Measurements from ENCODE around the gene DGCR2.

The DGCR2 gene

DNA sequence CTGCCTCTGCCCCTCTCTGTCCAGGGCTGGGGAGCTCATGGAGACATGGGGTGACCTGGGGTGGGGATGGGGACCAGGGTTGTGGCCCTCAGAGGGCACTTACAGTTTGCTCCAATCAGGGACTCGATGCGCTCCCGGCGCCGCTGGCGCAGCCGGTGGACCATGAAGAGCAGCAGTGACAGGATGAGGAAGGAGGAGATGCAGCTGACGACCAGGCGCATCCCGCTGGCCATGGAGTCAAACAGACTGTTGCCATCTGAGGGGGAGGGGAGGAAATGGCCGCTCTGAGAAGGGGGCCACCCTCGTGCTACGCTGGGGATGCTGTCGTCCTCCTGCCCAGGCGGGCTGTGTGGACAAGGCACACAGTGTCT is 80.5 kb downstream of the DGCR2 start:
- no peak overlapping the region for H3K27ac ChIP-seq (ENCODE audit: low read depth, low read length)
- H3K36me3 ChIP-seq (ENCODE audit: control insufficient read depth, insufficient read depth, low read length) = peaks cover 39% of the 10 kb centered on the region
- no peak overlapping the region for H3K4me3 ChIP-seq (ENCODE audit: low read length)
- no peak overlapping the region for H3K9ac ChIP-seq (ENCODE audit: low read length)
- H3K27me3 ChIP-seq (ENCODE audit: control insufficient read depth, insufficient read depth, low read length) = no peaks in the 10 kb centered on the region
- no peaks in the 10 kb centered on the region for H3K4me1 ChIP-seq (ENCODE audit: control insufficient read depth, insufficient read depth, low read length)

DNA sequence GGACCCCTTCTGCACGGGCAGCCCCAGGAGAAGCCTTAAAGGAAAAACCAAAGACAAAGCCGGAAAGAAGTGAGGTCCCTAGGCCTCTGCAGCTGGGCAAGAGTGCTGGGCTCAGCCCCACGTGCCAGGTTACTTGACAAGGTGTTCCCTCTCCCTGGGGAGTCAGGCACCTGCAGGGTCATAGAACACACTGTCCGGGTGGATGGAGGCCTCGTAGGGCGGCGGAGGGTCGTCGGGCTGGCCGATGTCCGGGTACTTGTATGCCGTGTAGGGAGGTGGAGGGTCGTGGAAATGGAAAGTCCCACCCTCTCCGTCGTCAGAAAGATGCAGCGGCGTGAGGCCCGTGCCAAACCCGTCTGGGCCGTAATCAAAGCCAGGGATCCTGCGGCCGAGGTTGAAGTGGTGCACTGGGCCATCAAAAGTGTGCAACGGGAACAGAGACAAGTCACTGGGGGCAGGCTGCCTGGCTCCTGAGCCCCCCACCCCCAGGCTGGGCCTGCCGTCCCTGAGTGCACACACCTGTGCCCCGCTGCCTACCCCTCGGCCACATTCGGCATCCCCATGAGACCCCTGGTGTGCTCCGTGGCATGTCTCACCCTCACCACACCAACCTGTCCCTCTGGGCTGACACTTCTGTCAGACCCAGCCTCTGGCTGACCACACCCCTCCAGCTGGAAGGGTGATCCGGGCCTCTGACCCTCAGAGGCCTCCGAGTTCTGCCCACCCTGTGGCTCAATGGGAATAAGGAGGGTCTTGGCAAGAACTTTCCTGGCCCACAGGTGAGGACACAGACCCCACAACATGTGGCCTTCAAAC is 81.1 kb downstream of the DGCR2 start:
- Histone ChIP-seq H3K27me3 (ENCODE audit: control insufficient read depth, insufficient read depth, low read length) (no peaks in the 10 kb centered on the region), H3K4me1 (ENCODE audit: control insufficient read depth, insufficient read depth, low read length) (no peaks in the 10 kb centered on the region), H3K27ac (ENCODE audit: low read depth, low read length) (no peak overlapping the region), H3K4me3 (ENCODE audit: low read length) (no peak overlapping the region), H3K9ac (ENCODE audit: low read length) (no peak overlapping the region), H3K36me3 (ENCODE audit: control insufficient read depth, insufficient read depth, low read length) (peaks cover 37% of the 10 kb centered on the region)

DNA sequence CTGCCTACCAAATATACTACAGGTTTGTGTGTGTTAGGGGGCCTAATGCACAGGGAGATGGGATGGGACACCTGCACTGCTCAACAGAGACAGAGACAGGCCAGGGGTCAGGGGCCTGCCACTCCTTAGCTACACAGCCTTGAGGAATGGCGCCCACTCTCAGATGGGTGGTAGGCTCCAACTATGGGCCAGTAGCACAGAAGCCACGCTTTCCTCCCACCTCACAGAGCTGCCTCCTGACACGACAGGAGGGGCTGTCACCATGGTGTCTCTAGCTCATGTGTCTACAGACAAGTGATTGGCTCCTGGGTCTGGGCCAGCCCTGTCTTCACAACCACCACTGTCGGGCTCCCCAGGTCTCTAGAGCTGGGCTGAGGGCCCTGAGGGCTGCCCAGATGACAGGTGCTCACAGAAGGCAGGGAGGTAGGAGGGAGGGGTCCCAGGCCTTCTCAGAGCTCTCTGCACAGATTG is 81.8 kb downstream of the DGCR2 start:
- H3K36me3 ChIP-seq (ENCODE audit: control insufficient read depth, insufficient read depth, low read length) = peaks cover 37% of the 10 kb centered on the region
- no peaks in the 10 kb centered on the region for H3K27me3 ChIP-seq (ENCODE audit: control insufficient read depth, insufficient read depth, low read length)
- no peak overlapping the region for H3K27ac ChIP-seq (ENCODE audit: low read depth, low read length)
- no peaks in the 10 kb centered on the region for H3K4me1 ChIP-seq (ENCODE audit: control insufficient read depth, insufficient read depth, low read length)
- no peak overlapping the region for H3K4me3 ChIP-seq (ENCODE audit: low read length)
- H3K9ac ChIP-seq (ENCODE audit: low read length) = no peak overlapping the region

DNA sequence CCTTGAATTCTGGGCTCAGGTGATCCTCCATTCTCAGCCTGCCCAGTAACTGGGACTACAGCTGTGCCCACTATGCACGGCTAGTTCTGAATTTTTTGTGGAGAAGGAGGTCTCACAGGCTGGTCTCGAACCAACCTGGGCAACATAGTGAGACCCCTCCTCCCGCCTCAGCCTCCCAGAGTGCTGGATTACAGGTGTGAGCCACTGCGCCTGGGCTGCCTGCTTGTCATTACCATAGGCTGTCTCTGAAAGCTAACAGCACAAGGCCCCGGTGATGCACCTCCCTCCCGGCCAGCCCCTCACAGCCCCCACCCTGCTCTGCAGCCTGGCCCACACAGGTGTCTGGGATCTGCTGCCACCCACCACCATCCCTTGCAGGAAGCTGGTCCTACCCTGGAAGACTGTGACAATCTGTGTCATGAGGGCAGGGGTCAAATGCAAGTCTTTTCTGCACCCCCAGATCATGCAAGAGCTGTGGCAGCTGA is 82.4 kb downstream of the DGCR2 start:
- H3K4me1 ChIP-seq (ENCODE audit: control insufficient read depth, insufficient read depth, low read length) = no peaks in the 10 kb centered on the region
- peaks cover 32% of the 10 kb centered on the region for H3K36me3 ChIP-seq (ENCODE audit: control insufficient read depth, insufficient read depth, low read length)
- H3K27me3 ChIP-seq (ENCODE audit: control insufficient read depth, insufficient read depth, low read length) = no peaks in the 10 kb centered on the region
- no peak overlapping the region for H3K27ac ChIP-seq (ENCODE audit: low read depth, low read length)
- no peak overlapping the region for H3K4me3 ChIP-seq (ENCODE audit: low read length)
- H3K9ac ChIP-seq (ENCODE audit: low read length) = no peak overlapping the region

DNA sequence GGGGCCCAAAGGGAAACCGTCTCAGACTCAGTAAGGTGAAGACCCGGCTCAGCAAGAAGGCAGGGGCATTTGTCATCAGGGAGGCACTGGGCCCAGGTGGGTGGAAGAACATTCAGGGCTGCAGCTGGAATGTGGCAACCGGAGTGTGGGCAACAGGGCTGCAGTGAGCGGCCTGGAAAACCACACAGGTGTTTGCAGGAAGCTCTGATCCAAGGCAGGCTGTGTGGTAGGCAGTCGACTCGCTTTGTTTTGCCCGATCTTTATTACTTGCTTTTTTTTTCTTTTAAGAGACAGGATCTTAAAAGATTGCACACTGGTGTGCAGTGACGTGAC is 82.8 kb downstream of the DGCR2 start:
- Histone ChIP-seq H3K36me3 (ENCODE audit: control insufficient read depth, insufficient read depth, low read length) (peaks cover 31% of the 10 kb centered on the region), H3K27ac (ENCODE audit: low read depth, low read length) (no peak overlapping the region), H3K4me3 (ENCODE audit: low read length) (no peak overlapping the region), H3K9ac (ENCODE audit: low read length) (no peak overlapping the region), H3K27me3 (ENCODE audit: control insufficient read depth, insufficient read depth, low read length) (no peaks in the 10 kb centered on the region), H3K4me1 (ENCODE audit: control insufficient read depth, insufficient read depth, low read length) (no peaks in the 10 kb centered on the region)

DNA sequence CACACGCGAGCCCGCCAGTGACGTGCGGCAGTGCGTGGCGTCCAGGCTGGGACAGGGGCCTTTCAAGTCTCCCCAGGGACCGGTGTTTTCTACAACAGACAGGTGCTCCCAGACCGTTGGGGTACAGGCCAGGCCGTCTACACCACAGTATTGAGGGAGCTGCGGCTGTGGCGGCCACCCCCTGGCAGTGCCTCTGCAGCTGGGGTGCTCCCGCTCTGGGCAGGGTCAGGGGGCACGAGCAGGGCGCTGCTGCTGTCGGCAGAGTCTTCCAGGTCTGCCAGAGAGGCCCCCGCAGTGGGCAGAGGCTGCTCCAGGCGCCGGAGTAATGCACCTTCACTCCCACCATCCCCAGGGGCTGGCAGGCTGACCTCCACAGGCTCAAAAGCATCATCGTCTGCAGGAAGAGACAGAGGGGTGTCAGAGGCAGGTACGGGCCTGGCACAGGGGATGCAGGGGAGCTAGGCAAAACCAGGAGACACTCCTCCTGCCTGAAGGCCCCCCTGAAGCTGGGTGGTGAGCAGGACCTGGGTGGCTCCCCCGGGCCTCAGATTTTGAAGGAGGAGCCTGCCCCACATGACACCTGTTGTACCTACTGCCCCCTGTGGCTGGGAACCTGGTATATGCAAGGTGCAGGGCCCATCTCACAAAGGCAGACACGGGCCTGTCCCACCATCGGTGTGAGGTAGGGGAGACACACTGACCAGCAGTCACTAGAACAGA is 83.3 kb downstream of the DGCR2 start:
- H3K36me3 ChIP-seq (ENCODE audit: control insufficient read depth, insufficient read depth, low read length) = peaks cover 26% of the 10 kb centered on the region

DNA sequence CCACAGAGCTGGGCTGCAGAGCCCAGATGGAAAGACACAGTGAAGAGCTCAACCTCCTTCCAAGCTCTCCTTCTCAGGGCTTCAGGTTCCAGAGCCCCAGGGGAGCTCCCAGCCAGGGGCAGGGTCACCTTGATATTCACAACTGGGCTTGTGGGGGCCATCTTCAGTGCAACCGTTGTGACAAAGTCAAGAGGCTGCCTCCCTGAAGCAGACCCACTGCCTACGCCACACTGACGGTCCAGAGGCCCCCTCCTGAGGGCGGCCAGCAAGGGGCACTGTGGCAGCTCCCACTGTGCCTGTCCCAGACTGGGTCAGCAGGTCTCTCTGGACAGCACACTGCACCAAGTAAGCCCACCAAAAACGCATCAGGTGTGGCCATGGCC is 84.1 kb downstream of the DGCR2 start:
- Histone ChIP-seq H3K27ac (ENCODE audit: low read depth, low read length) (no peak overlapping the region), H3K9ac (ENCODE audit: low read length) (no peak overlapping the region), H3K36me3 (ENCODE audit: control insufficient read depth, insufficient read depth, low read length) (peaks cover 23% of the 10 kb centered on the region), H3K4me1 (ENCODE audit: control insufficient read depth, insufficient read depth, low read length) (no peaks in the 10 kb centered on the region), H3K27me3 (ENCODE audit: control insufficient read depth, insufficient read depth, low read length) (no peaks in the 10 kb centered on the region), H3K4me3 (ENCODE audit: low read length) (no peak overlapping the region)

More for the DNA sequence above, 83.3 kb downstream of the DGCR2 start:
- Histone ChIP-seq H3K4me1 (ENCODE audit: control insufficient read depth, insufficient read depth, low read length) (no peaks in the 10 kb centered on the region), H3K27me3 (ENCODE audit: control insufficient read depth, insufficient read depth, low read length) (no peaks in the 10 kb centered on the region), H3K27ac (ENCODE audit: low read depth, low read length) (no peak overlapping the region), H3K4me3 (ENCODE audit: low read length) (no peak overlapping the region), H3K9ac (ENCODE audit: low read length) (no peak overlapping the region)

DNA sequence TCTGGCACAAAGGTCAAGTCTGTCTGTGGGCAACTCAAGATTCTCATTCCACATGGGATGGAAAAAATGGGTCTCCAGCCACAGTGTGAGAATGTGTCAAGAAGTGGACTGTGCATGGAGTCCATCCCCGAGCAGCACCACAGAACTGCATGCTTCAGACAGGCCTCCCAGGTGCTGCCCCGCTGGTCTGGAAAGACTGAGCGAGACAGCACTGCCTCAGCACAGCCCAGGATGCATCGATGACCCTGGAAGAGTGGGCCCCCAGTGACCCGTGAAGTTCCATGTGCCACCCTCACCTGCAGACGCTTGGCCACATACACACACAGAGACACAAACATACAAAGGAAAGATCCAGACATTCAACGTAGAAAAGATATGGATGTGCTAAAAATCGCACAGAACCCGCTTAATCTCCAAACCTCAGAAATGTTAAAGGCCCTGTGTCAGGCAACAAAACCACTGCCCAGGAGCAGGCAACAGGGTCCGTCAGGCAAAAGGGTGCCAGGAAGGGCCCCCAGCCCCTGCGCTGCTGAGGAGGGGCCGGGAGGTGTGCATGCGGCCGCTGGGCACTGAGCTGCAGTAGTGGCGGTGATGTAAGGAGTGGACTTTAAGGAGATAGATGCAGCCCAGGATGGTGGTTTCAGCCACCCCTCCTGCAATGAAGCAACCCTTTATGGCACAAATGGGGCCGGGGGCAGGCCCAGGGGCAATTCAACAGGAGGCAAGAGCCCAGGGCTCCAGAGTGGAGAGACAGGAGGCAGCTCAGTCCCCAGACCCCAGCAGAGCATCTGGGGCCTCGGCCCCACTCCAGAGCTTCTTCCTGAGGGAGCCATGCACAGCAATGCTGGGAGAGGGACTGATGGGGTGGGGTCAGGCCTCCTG is 84.7 kb downstream of the DGCR2 start:
- Histone ChIP-seq H3K27ac (ENCODE audit: low read depth, low read length) (no peak overlapping the region), H3K9ac (ENCODE audit: low read length) (no peak overlapping the region), H3K4me3 (ENCODE audit: low read length) (no peak overlapping the region), H3K4me1 (ENCODE audit: control insufficient read depth, insufficient read depth, low read length) (no peaks in the 10 kb centered on the region), H3K36me3 (ENCODE audit: control insufficient read depth, insufficient read depth, low read length) (peaks cover 17% of the 10 kb centered on the region), H3K27me3 (ENCODE audit: control insufficient read depth, insufficient read depth, low read length) (no peaks in the 10 kb centered on the region)

DNA sequence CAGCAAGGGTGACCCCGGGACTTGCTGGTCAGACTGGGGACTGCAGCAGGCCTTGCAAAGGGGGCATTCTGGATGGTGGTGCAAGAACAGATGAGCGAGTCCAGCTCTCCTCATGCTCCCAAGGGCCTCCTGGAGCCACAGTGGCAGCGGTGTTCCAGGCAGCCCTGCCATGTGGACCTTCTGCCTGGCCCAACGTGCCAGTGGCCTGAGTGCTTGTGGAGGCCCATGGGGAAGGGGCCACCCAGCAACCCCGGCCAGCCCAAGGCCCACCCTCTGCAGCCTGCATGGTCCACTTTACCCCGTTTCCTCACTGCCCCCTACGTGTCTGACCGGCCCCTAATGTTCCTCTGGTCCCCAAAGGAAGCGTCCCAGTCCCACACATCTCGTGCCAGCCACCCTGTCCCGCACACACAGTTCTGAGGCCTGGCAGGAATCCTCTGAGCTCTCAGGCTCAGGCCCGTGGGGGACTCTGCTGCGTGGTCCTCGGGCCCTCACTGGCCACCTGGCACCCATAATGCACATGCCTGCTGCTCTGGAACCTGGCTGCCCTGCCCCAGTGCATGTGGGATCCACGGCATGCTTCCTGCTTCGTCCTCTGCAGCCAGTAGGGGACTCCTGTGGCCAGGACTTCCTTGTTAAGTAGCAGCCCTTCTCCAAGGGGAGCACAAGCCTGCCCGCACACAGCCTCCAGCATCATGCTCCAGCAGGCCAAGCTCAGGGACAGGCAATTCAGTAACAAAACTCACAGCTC is 85.5 kb downstream of the DGCR2 start:
- H3K9ac ChIP-seq (ENCODE audit: low read length) = no peak overlapping the region
- H3K4me3 ChIP-seq (ENCODE audit: low read length) = no peak overlapping the region
- H3K36me3 ChIP-seq (ENCODE audit: control insufficient read depth, insufficient read depth, low read length) = peaks cover 13% of the 10 kb centered on the region
- no peaks in the 10 kb centered on the region for H3K27me3 ChIP-seq (ENCODE audit: control insufficient read depth, insufficient read depth, low read length)
- H3K4me1 ChIP-seq (ENCODE audit: control insufficient read depth, insufficient read depth, low read length) = no peaks in the 10 kb centered on the region
- H3K27ac ChIP-seq (ENCODE audit: low read depth, low read length) = no peak overlapping the region

DNA sequence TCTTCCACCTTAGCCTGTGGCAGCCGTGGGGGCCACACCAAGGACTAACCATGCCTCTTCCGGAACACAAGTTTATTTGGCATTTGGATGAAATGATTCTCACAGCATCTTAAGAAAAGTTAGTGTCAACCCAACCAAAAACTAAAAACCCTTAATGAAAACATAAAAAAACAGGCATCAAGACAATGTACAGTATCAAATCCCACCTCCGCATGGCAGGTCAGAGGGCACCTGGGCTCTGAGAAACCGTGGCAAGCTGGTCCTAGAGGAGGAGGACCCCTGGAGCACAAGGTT is 86.0 kb downstream of the DGCR2 start:
- Histone ChIP-seq H3K36me3 (ENCODE audit: control insufficient read depth, insufficient read depth, low read length) (peaks cover 9% of the 10 kb centered on the region), H3K4me1 (ENCODE audit: control insufficient read depth, insufficient read depth, low read length) (no peaks in the 10 kb centered on the region), H3K4me3 (ENCODE audit: low read length) (no peak overlapping the region), H3K9ac (ENCODE audit: low read length) (no peak overlapping the region), H3K27me3 (ENCODE audit: control insufficient read depth, insufficient read depth, low read length) (no peaks in the 10 kb centered on the region), H3K27ac (ENCODE audit: low read depth, low read length) (no peak overlapping the region)

DNA sequence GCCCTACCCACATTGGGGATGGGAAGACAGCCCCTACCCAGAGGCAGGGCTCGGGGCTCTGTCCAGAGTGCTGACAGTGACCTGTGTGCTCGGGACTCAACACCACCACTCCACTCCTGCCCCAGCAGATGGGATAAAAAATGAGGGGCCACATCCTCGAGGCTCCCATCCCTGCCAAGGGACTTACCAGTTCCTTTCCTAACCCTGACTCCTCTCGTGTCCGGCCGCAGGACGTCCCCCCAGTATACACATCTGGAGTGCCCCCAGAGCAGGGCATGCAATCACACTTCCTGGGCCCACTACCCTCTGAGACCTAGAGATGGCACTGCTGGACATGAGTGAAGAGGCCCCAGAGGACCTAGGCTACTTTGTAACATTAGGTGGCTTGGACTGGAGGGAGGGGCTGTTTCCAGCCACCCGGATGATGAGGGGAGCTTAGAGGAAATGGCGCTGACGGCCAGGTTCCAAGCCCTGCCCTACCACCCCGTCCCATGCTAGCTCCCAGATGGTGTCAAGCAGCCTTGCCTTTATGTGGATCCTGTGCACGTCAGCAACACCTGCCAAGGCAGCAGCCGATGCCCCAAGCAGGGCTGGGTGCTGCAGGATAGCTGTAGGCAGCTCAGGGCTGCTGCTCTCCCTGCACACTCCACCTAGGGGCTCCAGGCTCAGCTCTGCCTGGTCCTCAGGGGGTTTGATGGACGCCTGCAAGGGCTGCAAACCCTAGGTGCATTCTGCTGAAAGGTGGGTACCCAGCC is 86.6 kb downstream of the DGCR2 start:
- H3K4me1 ChIP-seq (ENCODE audit: control insufficient read depth, insufficient read depth, low read length) = no peaks in the 10 kb centered on the region
- H3K4me3 ChIP-seq (ENCODE audit: low read length) = no peak overlapping the region
- H3K9ac ChIP-seq (ENCODE audit: low read length) = no peak overlapping the region
- no peak overlapping the region for H3K27ac ChIP-seq (ENCODE audit: low read depth, low read length)
- H3K27me3 ChIP-seq (ENCODE audit: control insufficient read depth, insufficient read depth, low read length) = no peaks in the 10 kb centered on the region
- peaks cover 8% of the 10 kb centered on the region for H3K36me3 ChIP-seq (ENCODE audit: control insufficient read depth, insufficient read depth, low read length)

Measured in rectal smooth muscle tissue (tissue), 1 donor.